ENCODE results near the gene RPS6KB2. TPM values are rescaled to one million over a fixed set of nuclear protein-coding genes. Genes with fewer than 3 reads are reported as not detected.

Gene RPS6KB2
- total and polyA plus RNA-seq, 2 of the 4 experiments (the other 2 are of a cell fraction) = 50.7 to 58.4 TPM

DNA sequence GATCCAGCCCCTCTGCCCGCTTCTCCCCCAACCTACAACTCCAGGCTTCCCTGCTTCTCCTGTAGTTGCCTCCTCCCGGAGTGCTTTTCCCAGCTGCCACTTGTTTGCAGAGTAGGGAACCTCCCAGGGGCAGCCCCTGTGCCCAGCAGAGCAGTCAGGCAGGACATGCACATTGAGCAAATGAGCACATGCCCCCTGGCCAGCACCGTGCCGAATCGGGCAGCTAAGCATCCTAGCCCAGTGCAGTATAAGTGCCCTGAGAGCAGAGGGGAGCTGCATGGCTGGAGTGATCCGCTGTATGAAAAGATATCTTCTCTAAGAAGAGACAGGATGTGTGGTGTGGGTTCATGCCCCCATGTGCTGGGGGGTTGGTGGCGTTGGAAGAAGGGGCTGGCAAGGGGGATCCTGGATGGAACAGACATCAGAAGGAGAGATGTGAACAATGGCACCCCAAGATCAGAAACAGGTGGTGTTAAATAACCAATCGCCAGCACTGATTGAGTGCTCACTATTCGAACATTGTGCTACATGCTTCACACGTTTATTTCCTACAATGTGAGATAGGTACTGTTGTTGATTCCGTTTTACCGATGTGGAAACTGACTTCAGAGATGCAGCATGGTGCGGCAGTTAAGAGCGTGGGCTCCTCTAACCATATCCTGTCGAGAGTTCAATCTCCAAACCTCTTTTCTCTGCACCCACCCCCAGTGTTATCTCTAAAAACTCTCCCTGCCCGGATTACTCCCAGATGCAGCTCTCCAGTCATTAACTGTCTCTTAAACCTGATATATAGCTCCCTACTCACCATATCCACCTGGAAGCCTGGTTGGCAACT is 55.8 kb downstream of the RPS6KB2 start (continued):
- TF ChIP-seq, protein P1, sequence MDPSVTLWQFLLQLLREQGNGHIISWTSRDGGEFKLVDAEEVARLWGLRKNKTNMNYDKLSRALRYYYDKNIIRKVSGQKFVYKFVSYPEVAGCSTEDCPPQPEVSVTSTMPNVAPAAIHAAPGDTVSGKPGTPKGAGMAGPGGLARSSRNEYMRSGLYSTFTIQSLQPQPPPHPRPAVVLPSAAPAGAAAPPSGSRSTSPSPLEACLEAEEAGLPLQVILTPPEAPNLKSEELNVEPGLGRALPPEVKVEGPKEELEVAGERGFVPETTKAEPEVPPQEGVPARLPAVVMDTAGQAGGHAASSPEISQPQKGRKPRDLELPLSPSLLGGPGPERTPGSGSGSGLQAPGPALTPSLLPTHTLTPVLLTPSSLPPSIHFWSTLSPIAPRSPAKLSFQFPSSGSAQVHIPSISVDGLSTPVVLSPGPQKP (IDR thresholded peaks at IDR 0.05; ENCODE audit: borderline replicate concordance, low read depth, low read length) = no peak
- no peak for TF ChIP-seq CEBPB (IDR thresholded peaks at IDR 0.05; ENCODE audit: low read depth, low read length)

DNA sequence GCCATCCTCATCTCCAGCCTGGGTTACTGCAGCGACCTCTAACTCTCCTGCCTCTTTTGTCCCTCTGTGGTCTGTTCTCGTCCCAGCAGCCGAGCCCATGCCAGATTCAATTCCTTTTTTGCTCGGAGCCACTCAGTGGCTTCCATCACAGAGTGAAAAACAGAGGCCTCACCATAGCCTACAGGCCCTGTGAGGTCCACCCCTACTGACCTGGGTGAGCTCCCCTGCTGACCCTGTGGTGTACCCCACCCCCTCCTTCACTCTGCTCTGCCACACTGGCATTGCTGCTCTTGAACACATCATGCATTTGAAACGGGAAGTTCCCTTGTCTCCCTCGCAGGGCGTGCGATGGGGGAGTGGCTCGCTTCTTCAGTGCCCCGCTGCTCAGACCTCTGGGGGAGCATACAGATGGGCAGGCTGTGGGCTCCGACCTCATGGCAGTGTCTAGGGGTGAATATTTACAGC is 56.6 kb downstream of the RPS6KB2 start:
- no peak overlapping the region for H2BK15ac ChIP-seq (ENCODE audit: low read depth, low read length)
- no peaks in the 10 kb centered on the region; the same call in none of the 2 replicates for H4K20me1 ChIP-seq (ENCODE audit: insufficient read depth, low read length)
- CTCF ChIA-PET = no interaction called here
- peaks cover 14 to 38% of the 10 kb centered on the region in 2 experiments for H3K79me1 ChIP-seq (ENCODE audit: low read depth in 1 of 2, low read length in 2 of 2)
- no peak overlapping the region for H4K5ac ChIP-seq (ENCODE audit: low read depth, low read length)
- peaks cover 3% of the 10 kb centered on the region; the same call in 1 of the 2 replicates for H3K4me1 ChIP-seq (ENCODE audit: control insufficient read depth, insufficient read depth, low read length)
- H3K56ac ChIP-seq (ENCODE audit: extremely low read depth, insufficient read depth, low read length) = no peak overlapping the region
- no peak overlapping the region for H2BK5ac ChIP-seq (ENCODE audit: low read depth, low read length, poor library complexity, severe bottlenecking)
- no TSS peak for BruUV-seq (replicated peaks)
- no peak overlapping the region for H3K27ac ChIP-seq (ENCODE audit: insufficient read depth, low read length)
- H4K91ac ChIP-seq (ENCODE audit: insufficient read depth, low read depth, low read length) = no peak overlapping the region
- no peak overlapping the region for H2AK5ac ChIP-seq (ENCODE audit: low read depth, low read length)
- H3K4me3 ChIP-seq (ENCODE audit: insufficient read depth, low read depth, low read length) = no peak overlapping the region
- POLR2A ChIA-PET (ENCODE audit: unreplicated experiment) = interaction anchor here (0.5 kb wide), 1 partner anchor 83 kb away, joined by 3 read pairs; the partner anchor contains the start of gene PPP1CA
- no peak overlapping the region for H2AFZ ChIP-seq (replicated peaks; ENCODE audit: low read length, poor library complexity)
- in situ Hi-C loops (cut with MboI; ENCODE audit: low sequenced_read_pairs) (no loop called here), intact Hi-C loops (cut with micrococcal nuclease) (loop anchor here (5.0 kb wide), 1 partner anchor 63 kb away; no protein-coding TSS in a partner anchor), dilution Hi-C loops (cut with HindIII; ENCODE audit: low sequenced_read_pairs, unreplicated experiment) (no loop called here)
- peaks cover 18% of the 10 kb centered on the region for H3K9me1 ChIP-seq (ENCODE audit: insufficient read depth, low read length)
- peak overlapping the region; percentile 24 for H2AK9ac ChIP-seq (replicated peaks; ENCODE audit: low read depth, low read length, poor library complexity)
- H3K36me3 ChIP-seq (ENCODE audit: control insufficient read depth, insufficient read depth, low read length) = peaks cover 14% of the 10 kb centered on the region
- H3K14ac ChIP-seq (replicated peaks; ENCODE audit: low read depth, low read length) = no peak overlapping the region
- H4K8ac ChIP-seq (ENCODE audit: low read depth in 2 of 2, low read length in 2 of 2) = no peak overlapping the region
- TF ChIP-seq NFE2L2 (IDR thresholded peaks at IDR 0.05; ENCODE audit: low read depth, low read length) = no peak
- TF ChIP-seq MAZ (IDR thresholded peaks at IDR 0.05; ENCODE audit: borderline replicate concordance, low read depth, low read length) = no peak
- TF ChIP-seq, protein P2, sequence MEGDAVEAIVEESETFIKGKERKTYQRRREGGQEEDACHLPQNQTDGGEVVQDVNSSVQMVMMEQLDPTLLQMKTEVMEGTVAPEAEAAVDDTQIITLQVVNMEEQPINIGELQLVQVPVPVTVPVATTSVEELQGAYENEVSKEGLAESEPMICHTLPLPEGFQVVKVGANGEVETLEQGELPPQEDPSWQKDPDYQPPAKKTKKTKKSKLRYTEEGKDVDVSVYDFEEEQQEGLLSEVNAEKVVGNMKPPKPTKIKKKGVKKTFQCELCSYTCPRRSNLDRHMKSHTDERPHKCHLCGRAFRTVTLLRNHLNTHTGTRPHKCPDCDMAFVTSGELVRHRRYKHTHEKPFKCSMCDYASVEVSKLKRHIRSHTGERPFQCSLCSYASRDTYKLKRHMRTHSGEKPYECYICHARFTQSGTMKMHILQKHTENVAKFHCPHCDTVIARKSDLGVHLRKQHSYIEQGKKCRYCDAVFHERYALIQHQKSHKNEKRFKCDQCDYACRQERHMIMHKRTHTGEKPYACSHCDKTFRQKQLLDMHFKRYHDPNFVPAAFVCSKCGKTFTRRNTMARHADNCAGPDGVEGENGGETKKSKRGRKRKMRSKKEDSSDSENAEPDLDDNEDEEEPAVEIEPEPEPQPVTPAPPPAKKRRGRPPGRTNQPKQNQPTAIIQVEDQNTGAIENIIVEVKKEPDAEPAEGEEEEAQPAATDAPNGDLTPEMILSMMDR (conservative IDR thresholded peaks at IDR 0.05; ENCODE audit: low read depth, low read length) = no peak
- TF ChIP-seq CHD1 (IDR thresholded peaks at IDR 0.05; ENCODE audit: low read depth, low read length) = no peak
- no peak for TF ChIP-seq RAD21 (IDR thresholded peaks at IDR 0.05; ENCODE audit: low read length)
- TF ChIP-seq SMC3 (IDR thresholded peaks at IDR 0.05; ENCODE audit: low read depth, low read length) = no peak
- no peak for TF ChIP-seq POLR2A (IDR thresholded peaks at IDR 0.05; ENCODE audit: low read depth, low read length)
- TF ChIP-seq, protein P1 (IDR thresholded peaks at IDR 0.05; ENCODE audit: borderline replicate concordance, low read depth, low read length) = no peak
- no peak for TF ChIP-seq RCOR1 (IDR thresholded peaks at IDR 0.05; ENCODE audit: insufficient replicate concordance, low read length)
- no peak overlapping the region for H2BK120ac ChIP-seq (ENCODE audit: low read depth, low read length)
- WGBS, 2 experiments (ENCODE audit: extremely low coverage in 2 of 2, insufficient read length in 1 of 2) = 94% methylated on average over 9 of the region's 11 CpGs; no CpG with 5 or more reads in 1 of the 2 experiments
- no peak overlapping the region for H3K18ac ChIP-seq (ENCODE audit: low read depth, low read length)
- H3K9ac ChIP-seq (ENCODE audit: low read depth, low read length) = no peak overlapping the region
- no peak overlapping the region for H2BK20ac ChIP-seq (ENCODE audit: low read depth, low read length)
- H3K9me3 ChIP-seq (ENCODE audit: control insufficient read depth, insufficient read depth, low read length) = no peaks in the 10 kb centered on the region
- H3K23ac ChIP-seq (ENCODE audit: low read depth, low read length) = no peak overlapping the region
- H3K4me2 ChIP-seq (ENCODE audit: low read depth, low read length) = no peak overlapping the region
- ATAC-seq (ENCODE audit: low read depth) (no peak), DNase-seq (no peak)
- no peaks in the 10 kb centered on the region for H3K27me3 ChIP-seq (ENCODE audit: control insufficient read depth, insufficient read depth, low read length)
- H3K4ac ChIP-seq (ENCODE audit: low read depth, low read length) = no peak overlapping the region
